Suprapubic skin (tissue), 4 donors: ENCODE results near the gene PPP2R3B.

ENCODE experiments used
- CTCF ChIP-seq, 2 donors: fragments of 200-600 bp in 1 of 2; fragments of 450-650 bp in 1 of 2; sonication (generic) in 1 of 2; IDR thresholded peaks; one replicate each; pipeline ENCODE4 v1.5.1; 2016 to 2019; ENCODE audit warnings: antibody characterized with exemption in 2 of 2, mild to moderate bottlenecking in 1 of 2, moderate library complexity in 1 of 2
- EP300 ChIP-seq: sonication (generic); formaldehyde crosslinking; IDR thresholded peaks from one replicate; pipeline ENCODE4 v1.6.1; 2017; ENCODE audit warnings: antibody characterized with exemption
- POLR2A ChIP-seq, 2 donors: fragments of 450-650 bp; IDR thresholded peaks; one replicate each; pipeline ENCODE4 v1.6.1; 2017; ENCODE audit warnings: antibody characterized with exemption in 2 of 2, mild to moderate bottlenecking in 2 of 2, moderate library complexity in 2 of 2
- POLR2AphosphoS5 ChIP-seq, 3 donors: sonication (generic); formaldehyde crosslinking; IDR thresholded peaks; one replicate each; pipeline ENCODE4 v1.6.1; 2017; ENCODE audit warnings: antibody characterized with exemption in 3 of 3

DNA sequence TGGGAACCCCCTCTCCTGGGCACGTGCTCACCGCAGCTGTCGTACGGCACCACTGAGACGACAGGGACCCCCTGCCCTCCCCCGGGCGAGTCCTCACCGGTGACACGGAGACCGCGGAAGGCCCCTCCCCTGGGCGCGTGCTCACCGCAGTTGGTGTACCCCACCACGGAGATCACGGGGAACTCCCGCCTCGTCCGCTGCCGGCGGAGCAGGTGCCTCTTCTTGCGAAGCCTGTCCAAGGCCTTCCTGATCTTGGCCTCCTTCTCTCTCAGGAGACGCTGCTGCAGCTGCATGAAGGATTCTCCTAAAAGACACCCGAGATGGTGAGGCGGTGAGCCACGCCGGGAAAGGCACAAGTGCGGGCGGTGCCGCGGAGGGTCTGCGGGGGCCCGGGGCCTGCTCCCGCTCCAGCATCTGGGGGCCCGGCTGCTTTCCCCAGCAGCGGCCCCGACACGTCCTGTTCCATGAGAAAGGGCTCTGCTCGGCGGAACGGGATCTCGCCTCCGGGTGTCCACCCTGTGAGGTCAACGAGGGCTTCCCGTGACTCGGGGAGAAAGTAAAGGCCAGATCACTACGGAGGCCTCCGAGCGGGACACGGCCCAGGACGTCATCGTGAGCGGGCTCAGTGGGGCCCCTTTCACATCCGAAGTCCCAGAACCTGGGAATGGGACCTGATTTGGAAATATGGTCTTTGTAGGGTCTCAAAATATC lies 73.9 kb downstream of the PPP2R3B start:
- no peak for TF ChIP-seq CTCF (IDR thresholded peaks at IDR 0.05)
- TF ChIP-seq POLR2A (IDR thresholded peaks at IDR 0.05), result no peak
- no peak for TF ChIP-seq POLR2AphosphoS5 (IDR thresholded peaks at IDR 0.05)
- no peak for TF ChIP-seq EP300
